Measurements from ENCODE around the gene OSR1. TPM values are rescaled to one million over a fixed set of nuclear protein-coding genes. Genes with fewer than 3 reads are reported as not detected.

OSR1 gene
- total RNA-seq, 4 donors from 2014 or later, result 1.4 to 15.7 (median 3.4) TPM

- intact Hi-C loops (cut with DNase I; ENCODE audit: low total_unique reads) (no loop called here), in situ Hi-C loops (cut with MboI; ENCODE audit: low pct_ligation_motif_present in 1 of 4, low pct_unique_long_range_greater_than_20kb in 1 of 4, low sequenced_read_pairs in 3 of 4) (no loop called here)
Measured at GRCh38 chr2:19301706-19302105, 56.7 kb downstream of the OSR1 start.

More at GRCh38 chr2:19301706-19302105, 56.7 kb downstream of the OSR1 start:
- WGBS, 2 donors (ENCODE audit: low coverage in 1 of 2), result 91% methylated on average over 4 of the region's 4 CpGs; no CpG with 5 or more reads in 1 of the 2 donors
- no peak for DNase-seq
- TF ChIP-seq EP300 (IDR thresholded peaks at IDR 0.05; ENCODE audit: low read depth), result no peak
- TF ChIP-seq CTCF (IDR thresholded peaks at IDR 0.05), result no peak
- TF ChIP-seq POLR2A (IDR thresholded peaks at IDR 0.05), result no peak
- no peak for TF ChIP-seq POLR2AphosphoS5 (IDR thresholded peaks at IDR 0.05)
- H3K4me1 ChIP-seq, result peaks cover 0 to 9% (median 1%) of the 10 kb centered on the region in 4 donors
- H3K27me3 ChIP-seq, result no peaks in the 10 kb centered on the region
- no peak overlapping the region for H3K4me3 ChIP-seq
- H3K9me3 ChIP-seq, result no peaks in the 10 kb centered on the region
- no peaks in the 10 kb centered on the region for H3K36me3 ChIP-seq
- H3K27ac ChIP-seq, result no peak overlapping the region

Small RNA genes within 50 kb of the gene (small RNA-seq; reads per million reads assigned to genes)
- gene MIR4757, result 0 to 0.70 (median 0.06) reads per million in 4 donors

Measured in transverse colon (tissue), 4 donors.